ENCODE data around the gene TWF2. TPM values are rescaled to one million over a fixed set of nuclear protein-coding genes. Genes with fewer than 3 reads are reported as not detected.

TWF2 gene
- total and polyA plus RNA-seq, 9 of the 15 experiments (the other 6 are each of a cell fraction or from before 2014, with no cell fraction given) = 0.11 to 61.9 (median 29.7) TPM

DNA sequence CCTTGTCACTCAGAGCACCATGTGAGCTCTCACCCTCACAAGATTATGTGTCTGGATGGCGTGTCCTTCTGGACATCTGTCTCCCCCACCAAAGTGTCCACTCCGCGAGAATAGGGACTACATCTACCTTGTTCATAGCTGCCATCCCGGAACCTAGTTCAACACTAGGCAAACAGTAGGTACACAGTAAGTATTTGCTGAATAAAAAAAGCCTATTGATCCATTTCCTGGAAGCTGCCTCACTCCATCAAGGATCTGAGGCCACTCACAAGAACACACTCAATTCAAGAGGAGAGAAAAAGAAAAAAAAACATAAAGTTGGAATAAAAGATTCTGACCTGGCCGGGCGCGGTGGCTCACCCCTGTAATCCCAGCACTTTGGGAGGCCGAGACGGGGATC is 52.2 kb downstream of the TWF2 start:
- Histone ChIP-seq H3K9me3 (replicated peaks; ENCODE audit: control insufficient read depth, insufficient read depth, low read depth, low read length) (no peaks in the 10 kb centered on the region), H3K27me3 (ENCODE audit: control insufficient read depth in 2 of 2, insufficient read depth in 2 of 2, low read length in 2 of 2) (no peaks in the 10 kb centered on the region), H3K9me1 (ENCODE audit: control insufficient read depth, insufficient read depth, low read length) (peaks cover 9% of the 10 kb centered on the region), H4K20me1 (replicated peaks; ENCODE audit: control insufficient read depth, insufficient read depth, low read length) (0 out of 2 replicates have a peak, but pooled peaks cover 6% of the 10 kb centered on the region), H3K4me2 (ENCODE audit: insufficient read depth, low read length) (no peak overlapping the region), H3K4me3 (no peak overlapping the region), H3K9ac (ENCODE audit: insufficient read depth in 1 of 2, low read depth in 2 of 2, low read length in 2 of 2) (no peak overlapping the region; a peak in 1 of 4 replicates), H3K79me2 (ENCODE audit: control insufficient read depth, insufficient read depth, low read length) (no peaks in the 10 kb centered on the region), H3K36me3 (ENCODE audit: control insufficient read depth, insufficient read depth, low read length) (no peaks in the 10 kb centered on the region), H2AFZ (ENCODE audit: low read depth, low read length) (no peak overlapping the region), H3K27ac (ENCODE audit: extremely low read depth, low read depth, low read length) (no peak overlapping the region), H3K4me1 (replicated peaks in 1 of 2; ENCODE audit: control insufficient read depth in 2 of 2, insufficient read depth in 2 of 2, low read length in 2 of 2) (peaks cover 48 to 57% of the 10 kb centered on the region in 2 experiments)
- DNase-seq (ENCODE audit: extremely low read depth in 1 of 4, low spot score in 3 of 4) (no peak), ATAC-seq (no peak), FAIRE-seq (no peak)
- intact Hi-C loops (cut with micrococcal nuclease) (no loop called here), in situ Hi-C loops (cut with MboI) (no loop called here)
- ChIA-PET POLR2A (interaction anchor here (0.6 to 1.3 kb wide), 2 partner anchors 32 to 36 kb away, joined by 3 read pairs; partner anchors contain the start of gene POC1A), CTCF (ENCODE audit: low intra/inter-chr PET ratio) (no interaction called here)
- TF ChIP-seq ELF1 (tag; IDR thresholded peaks at IDR 0.05) (no peak), NFRKB (IDR thresholded peaks at IDR 0.05; ENCODE audit: low read depth) (no peak), TEAD4 (IDR thresholded peaks at IDR 0.05; ENCODE audit: low read length) (no peak), TEAD4 (CRISPR knock-in tag; IDR thresholded peaks at IDR 0.05; ENCODE audit: borderline replicate concordance) (no peak), NRF1 (conservative IDR thresholded peaks at IDR 0.05 in 1 of 2, IDR thresholded peaks at IDR 0.05 in 1 of 2) (no peak), SIRT6 (IDR thresholded peaks at IDR 0.05; ENCODE audit: low read depth, low read length) (no peak), ZSCAN32 (CRISPR knock-in tag; IDR thresholded peaks at IDR 0.05) (no peak), MCM2 (IDR thresholded peaks at IDR 0.05; ENCODE audit: low read depth) (no peak)
- TF ChIP-seq, protein P1, sequence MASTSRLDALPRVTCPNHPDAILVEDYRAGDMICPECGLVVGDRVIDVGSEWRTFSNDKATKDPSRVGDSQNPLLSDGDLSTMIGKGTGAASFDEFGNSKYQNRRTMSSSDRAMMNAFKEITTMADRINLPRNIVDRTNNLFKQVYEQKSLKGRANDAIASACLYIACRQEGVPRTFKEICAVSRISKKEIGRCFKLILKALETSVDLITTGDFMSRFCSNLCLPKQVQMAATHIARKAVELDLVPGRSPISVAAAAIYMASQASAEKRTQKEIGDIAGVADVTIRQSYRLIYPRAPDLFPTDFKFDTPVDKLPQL (IDR thresholded peaks at IDR 0.05; ENCODE audit: extremely low read depth, insufficient read length) = no peak
- TF ChIP-seq, protein P2, sequence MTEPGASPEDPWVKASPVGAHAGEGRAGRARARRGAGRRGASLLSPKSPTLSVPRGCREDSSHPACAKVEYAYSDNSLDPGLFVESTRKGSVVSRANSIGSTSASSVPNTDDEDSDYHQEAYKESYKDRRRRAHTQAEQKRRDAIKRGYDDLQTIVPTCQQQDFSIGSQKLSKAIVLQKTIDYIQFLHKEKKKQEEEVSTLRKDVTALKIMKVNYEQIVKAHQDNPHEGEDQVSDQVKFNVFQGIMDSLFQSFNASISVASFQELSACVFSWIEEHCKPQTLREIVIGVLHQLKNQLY (CRISPR knock-in tag; conservative IDR thresholded peaks at IDR 0.05) = no peak
- no TSS peak for BruUV-seq (replicated peaks)
- 76% methylated on average over 4 of the region's 9 CpGs for WGBS (ENCODE audit: insufficient coverage, low coverage, missing lambda C conversion rate)

All from K562 (cell line).